Measurements from ENCODE around the gene ACYP2. TPM values are rescaled to one million over a fixed set of nuclear protein-coding genes. Genes with fewer than 3 reads are reported as not detected.
"Not testable (repeated sequence)": the region's sequence is repeated elsewhere in the genome, so short reads cannot be mapped to it uniquely, and the experiment has no call there.

Gene ACYP2
- total RNA-seq, 3 donors from 2014 or later, result 4.3 to 5.1 (median 5.1) TPM

DNA sequence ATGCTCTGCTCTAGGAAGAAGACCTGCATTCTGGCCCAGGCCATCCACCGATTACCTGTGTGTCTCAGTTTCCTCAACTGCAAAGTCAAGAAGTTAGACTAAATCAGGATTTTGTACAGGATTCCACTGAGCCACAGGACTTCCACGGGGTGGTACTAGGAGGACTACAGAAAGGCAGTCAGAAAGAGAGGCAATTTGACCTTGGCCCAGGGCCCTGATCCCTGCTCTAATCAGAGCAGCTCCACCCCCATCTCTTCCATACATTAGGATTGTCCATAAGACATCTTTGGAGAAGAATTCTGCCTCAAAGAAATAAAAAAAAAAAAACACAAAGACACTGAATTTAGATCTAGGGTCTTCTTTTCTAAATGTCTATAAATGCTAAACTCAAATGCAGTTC is 193.4 kb downstream of the ACYP2 start:
- ATAC-seq, result no peak
- peaks cover 3% of the 10 kb centered on the region for H3K27me3 Mint-ChIP-seq (ENCODE audit: low read depth)
- H3K4me3 Mint-ChIP-seq, result no peak overlapping the region

DNA sequence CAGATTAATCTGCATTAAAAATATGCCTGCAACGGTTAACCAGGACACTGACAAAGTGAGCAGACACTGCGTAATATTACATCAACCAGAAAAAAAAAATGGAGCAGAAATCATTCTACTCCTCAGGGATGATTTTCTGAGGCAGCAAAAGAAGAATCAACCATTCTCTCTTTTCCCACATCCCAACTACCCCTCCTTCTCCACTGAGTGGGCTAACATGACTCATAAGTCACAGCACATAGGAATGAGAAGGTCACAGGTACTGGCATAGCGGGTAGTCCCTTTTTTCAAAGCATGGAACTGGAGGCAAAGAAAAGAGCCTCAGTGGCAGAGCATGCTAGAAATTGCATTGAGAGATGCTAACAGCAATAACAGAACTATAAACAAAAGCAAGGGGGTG is 194.9 kb downstream of the ACYP2 start:
- DNase-seq (no peak), ATAC-seq (no peak)
- Mint-ChIP-seq H3K36me3 (ENCODE audit: insufficient read depth) (no peaks in the 10 kb centered on the region), H3K9me3 (no peaks in the 10 kb centered on the region), H3K4me1 (ENCODE audit: low read depth) (no peaks in the 10 kb centered on the region), H3K27me3 (ENCODE audit: low read depth) (peaks cover 3% of the 10 kb centered on the region), H3K4me3 (no peak overlapping the region)

More for the DNA sequence above, 193.4 kb downstream of the ACYP2 start:
- H3K9me3 Mint-ChIP-seq, result no peaks in the 10 kb centered on the region
- H3K36me3 Mint-ChIP-seq (ENCODE audit: insufficient read depth), result no peaks in the 10 kb centered on the region
- DNase-seq, result no peak
- no peaks in the 10 kb centered on the region for H3K4me1 Mint-ChIP-seq (ENCODE audit: low read depth)

DNA sequence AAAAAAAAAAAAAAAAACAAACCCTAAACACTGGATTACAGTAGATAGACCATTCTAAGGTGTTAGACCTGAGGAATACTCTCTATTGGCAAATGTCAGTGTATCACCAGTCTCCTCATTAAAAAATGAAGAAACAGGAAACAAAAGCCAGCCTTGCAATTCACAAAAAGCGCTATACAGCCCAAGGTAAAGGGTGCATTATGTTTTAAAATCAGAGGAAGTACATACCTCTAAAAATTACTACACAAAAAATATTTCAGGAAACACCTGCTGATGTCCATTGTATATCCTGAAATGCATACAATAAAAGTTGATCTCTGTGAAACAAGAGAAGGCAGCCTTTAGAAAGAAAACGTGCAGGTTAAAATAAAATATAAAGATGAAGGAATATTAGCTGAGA is 195.5 kb downstream of the ACYP2 start:
- no peaks in the 10 kb centered on the region for H3K36me3 Mint-ChIP-seq (ENCODE audit: insufficient read depth)
- no peaks in the 10 kb centered on the region for H3K4me1 Mint-ChIP-seq (ENCODE audit: low read depth)
- no peak overlapping the region for H3K4me3 Mint-ChIP-seq
- no peak for ATAC-seq
- H3K9me3 Mint-ChIP-seq, result peaks cover under 1% of the 10 kb centered on the region
- H3K27me3 Mint-ChIP-seq (ENCODE audit: low read depth), result peaks cover 3% of the 10 kb centered on the region
- no peak for DNase-seq

DNA sequence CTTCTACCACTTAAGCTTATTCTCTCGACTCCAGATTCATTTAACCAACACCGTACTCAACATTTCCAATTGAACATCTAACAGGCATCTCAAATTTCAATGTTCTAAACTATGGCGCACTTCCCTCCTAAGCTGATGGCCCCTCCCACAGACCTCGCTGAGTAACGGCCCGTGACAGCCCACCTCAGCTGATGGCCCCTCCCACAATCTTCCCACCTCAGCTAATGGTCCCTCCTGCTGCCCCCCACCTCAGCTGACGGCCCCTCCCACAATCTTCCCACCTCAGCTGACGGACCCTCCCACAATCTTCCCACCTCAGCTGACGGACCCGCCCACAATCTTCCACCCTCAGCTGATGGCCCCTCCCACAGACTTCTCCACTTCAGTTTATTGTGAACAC is 197.7 kb downstream of the ACYP2 start:
- Mint-ChIP-seq H3K27me3 (ENCODE audit: low read depth) (peaks cover 3% of the 10 kb centered on the region), H3K36me3 (ENCODE audit: insufficient read depth) (no peaks in the 10 kb centered on the region), H3K9me3 (peaks cover 6% of the 10 kb centered on the region), H3K4me1 (ENCODE audit: low read depth) (no peaks in the 10 kb centered on the region), H3K4me3 (no peak overlapping the region)
- DNase-seq (no peak), ATAC-seq (no peak)

DNA sequence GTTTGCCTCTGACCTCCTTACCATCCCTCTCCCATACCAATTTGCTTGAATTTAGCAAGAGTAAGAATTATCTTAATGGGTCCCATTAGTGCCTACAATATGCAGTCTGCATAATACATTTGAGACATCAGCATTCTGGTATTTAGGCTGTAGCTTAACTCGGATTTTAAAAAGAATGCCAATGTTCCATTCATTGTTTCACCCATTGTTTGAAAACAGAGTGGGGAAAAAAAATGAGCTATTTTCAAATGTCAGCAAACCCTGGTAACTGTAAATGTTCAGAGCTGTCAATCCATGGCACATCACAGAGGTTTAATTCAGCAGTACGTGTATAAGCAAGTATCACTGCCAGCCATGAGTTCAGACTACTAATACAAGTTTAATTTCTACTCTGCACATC is 202.6 kb downstream of the ACYP2 start:
- peaks cover 6% of the 10 kb centered on the region for H3K9me3 Mint-ChIP-seq
- H3K36me3 Mint-ChIP-seq (ENCODE audit: insufficient read depth), result no peaks in the 10 kb centered on the region
- DNase-seq, result no peak
- H3K27me3 Mint-ChIP-seq (ENCODE audit: low read depth), result peaks cover 4% of the 10 kb centered on the region
- H3K4me3 Mint-ChIP-seq, result no peak overlapping the region
- no peak for ATAC-seq
- no peaks in the 10 kb centered on the region for H3K4me1 Mint-ChIP-seq (ENCODE audit: low read depth)

DNA sequence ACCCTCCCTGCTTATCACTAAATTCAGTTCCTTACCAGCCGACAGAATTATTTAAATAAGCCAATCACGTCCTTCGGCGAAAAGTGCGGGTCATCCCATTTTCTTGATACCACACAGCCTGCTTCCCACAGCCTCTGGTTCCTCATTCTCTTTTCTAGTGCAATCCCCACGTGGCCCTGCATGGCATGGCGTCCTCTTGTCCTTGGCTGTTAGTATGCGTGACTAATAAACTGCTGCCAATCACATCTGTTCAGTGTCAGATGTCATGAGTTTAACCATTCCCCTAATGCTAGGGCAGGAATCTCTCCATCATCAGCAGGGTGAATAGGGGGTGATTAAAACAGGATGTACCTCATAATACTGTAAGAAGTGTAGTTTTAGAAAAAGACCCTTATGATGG is 203.4 kb downstream of the ACYP2 start:
- Mint-ChIP-seq H3K27me3 (ENCODE audit: low read depth) (peaks cover 4% of the 10 kb centered on the region), H3K36me3 (ENCODE audit: insufficient read depth) (no peaks in the 10 kb centered on the region), H3K4me1 (ENCODE audit: low read depth) (no peaks in the 10 kb centered on the region), H3K4me3 (no peak overlapping the region), H3K9me3 (peaks cover 6% of the 10 kb centered on the region)
- DNase-seq (no peak), ATAC-seq (no peak)

DNA sequence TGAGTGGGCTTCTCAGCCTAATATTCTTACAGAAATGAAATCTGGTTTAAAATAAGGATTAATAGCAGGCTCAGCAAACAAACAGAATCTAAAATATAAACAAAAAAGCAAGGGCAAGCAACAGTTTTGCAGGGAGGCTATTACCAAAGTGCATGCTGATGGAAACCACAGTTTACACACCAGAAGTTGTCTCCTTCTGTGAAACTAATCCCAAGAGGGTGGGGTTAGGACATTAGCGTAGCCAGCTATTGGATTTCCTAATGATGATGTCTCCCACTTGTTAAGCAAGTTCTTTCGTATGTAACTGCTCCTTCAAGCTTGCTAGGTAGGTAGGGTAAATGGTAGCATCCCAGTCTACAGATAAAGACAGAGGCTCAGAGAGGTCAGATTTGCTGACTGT is 205.6 kb downstream of the ACYP2 start:
- no peaks in the 10 kb centered on the region for H3K36me3 Mint-ChIP-seq (ENCODE audit: insufficient read depth)
- ATAC-seq, result no peak

DNA sequence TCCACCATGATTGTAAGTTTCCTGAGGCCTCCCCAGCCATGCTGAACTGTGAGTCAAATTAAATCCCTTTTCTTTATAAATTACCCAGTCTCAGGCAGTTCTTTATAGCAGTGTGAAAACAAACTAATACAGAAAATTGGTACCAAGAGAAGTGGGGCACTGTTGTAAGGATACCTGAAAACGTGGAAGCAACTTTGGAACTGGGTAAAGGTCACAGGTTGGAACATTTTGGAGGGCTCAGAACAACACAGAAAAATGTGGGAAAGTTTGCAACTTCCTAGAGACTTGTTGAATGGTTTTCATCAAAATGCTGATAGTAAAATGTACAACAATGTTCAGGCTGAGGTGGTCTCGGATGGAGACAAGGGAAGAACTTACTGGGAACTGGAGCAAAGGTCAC is 209.1 kb downstream of the ACYP2 start:
- not testable (repeated sequence) for H3K36me3 Mint-ChIP-seq (ENCODE audit: insufficient read depth); DNase-seq; H3K27me3 Mint-ChIP-seq (ENCODE audit: low read depth); H3K4me1 Mint-ChIP-seq (ENCODE audit: low read depth); H3K4me3 Mint-ChIP-seq; H3K9me3 Mint-ChIP-seq; ATAC-seq

More for the DNA sequence above, 205.6 kb downstream of the ACYP2 start:
- Mint-ChIP-seq H3K4me3 (no peak overlapping the region), H3K4me1 (ENCODE audit: low read depth) (no peaks in the 10 kb centered on the region), H3K27me3 (ENCODE audit: low read depth) (peaks cover 4% of the 10 kb centered on the region), H3K9me3 (peaks cover 11% of the 10 kb centered on the region)
- no peak for DNase-seq

DNA sequence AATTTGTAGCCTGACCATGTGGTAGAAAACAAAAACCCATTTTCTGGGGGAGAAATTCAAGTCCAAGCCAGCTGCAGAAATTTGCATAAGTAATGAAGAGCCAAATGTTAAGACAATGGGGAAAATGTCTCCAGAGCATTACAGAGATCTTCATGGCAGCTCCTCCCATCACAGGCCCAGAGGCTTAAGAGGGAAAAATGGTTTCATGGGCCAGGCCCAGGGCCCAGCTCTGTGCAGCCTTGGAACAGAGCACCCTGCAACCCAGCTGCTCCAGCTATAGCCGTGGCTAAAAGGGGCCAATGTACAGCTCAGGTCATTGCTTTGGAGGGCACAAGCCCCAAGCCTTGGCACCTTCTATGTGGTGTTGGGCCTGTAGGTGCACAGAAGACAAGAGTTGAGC is 209.7 kb downstream of the ACYP2 start:
- H3K4me1 Mint-ChIP-seq (ENCODE audit: low read depth), result peaks cover 4% of the 10 kb centered on the region
- H3K9me3 Mint-ChIP-seq, result peaks cover 8% of the 10 kb centered on the region
- ATAC-seq (no peak), DNase-seq (no peak)
- H3K4me3 Mint-ChIP-seq, result no peak overlapping the region
- H3K36me3 Mint-ChIP-seq (ENCODE audit: insufficient read depth), result no peaks in the 10 kb centered on the region
- H3K27me3 Mint-ChIP-seq (ENCODE audit: low read depth), result peaks cover 5% of the 10 kb centered on the region

DNA sequence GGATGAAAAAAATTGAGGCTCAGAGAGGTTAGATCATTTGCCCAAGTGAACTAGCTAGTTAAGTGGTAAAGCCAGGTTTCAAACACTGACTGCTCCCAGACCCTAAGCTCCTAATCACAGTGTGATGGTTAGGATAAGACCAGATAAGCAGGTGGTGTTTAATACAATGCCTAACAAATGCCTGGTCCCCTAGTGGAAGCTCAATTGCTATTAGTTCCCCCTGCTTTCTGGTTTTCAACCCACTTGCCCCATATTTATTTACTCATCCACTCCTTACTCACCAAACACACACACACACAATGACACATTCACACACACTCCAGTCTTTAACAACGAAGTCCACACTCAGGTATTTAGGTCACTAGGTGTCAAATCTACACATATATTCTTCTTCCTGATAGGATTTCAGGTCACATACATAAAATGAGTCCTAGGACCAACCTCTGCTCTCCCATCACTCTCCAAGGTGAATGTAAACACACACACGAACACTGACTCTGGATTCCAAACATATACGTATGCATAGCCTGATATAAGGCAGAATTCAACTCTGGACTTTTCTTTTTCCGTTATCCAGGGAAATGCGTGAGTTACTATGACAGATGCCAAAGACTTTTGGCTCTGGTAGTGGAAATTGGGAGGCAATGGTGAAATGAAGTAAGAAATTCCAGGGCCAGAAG is 214.2 kb downstream of the ACYP2 start:
- no peaks in the 10 kb centered on the region for H3K36me3 Mint-ChIP-seq (ENCODE audit: insufficient read depth)
- DNase-seq, result no peak
- peak overlapping the region; percentile 77 for H3K4me3 Mint-ChIP-seq
- no peak for ATAC-seq
- peaks cover 17% of the 10 kb centered on the region for H3K4me1 Mint-ChIP-seq (ENCODE audit: low read depth)
- peaks cover 4% of the 10 kb centered on the region for H3K9me3 Mint-ChIP-seq
- peaks cover 17% of the 10 kb centered on the region for H3K27me3 Mint-ChIP-seq (ENCODE audit: low read depth)

DNA sequence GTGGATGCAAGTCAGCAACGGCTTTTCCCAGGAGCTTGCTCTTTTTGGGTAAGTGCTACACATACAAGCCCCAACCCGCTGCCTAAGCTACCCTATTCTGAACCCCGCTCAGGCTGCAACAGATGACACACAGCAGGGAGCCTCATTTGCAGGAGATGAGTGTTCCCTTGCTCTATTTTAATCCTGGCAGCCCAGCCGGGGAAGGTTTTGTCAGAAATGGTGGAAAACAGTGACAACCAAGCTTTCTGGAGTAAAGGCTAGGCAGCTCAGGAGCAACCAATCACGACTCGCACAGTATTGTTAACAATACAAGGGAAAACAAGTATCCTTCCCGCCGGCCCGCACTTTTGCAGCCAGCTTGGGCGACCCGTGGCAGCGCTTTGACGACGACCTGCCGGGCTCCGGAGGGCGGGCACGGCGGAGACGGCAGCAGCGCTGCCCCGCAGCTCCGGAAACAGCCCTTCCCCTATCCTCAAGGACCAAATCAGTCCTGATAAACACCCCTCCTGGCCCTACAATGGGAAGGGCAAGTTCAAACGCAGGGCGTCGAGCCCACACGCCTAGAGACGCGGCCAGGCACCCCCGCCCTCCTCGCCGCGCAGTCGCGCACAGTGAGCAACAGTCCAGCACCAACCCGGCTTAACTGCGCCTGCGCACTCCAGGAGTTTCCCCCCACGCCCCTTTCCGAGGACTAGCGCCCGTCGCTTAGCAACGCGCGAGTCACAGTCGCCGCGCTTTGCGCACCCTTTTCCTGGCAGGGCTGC is 214.9 kb downstream of the ACYP2 start:
- H3K9me3 Mint-ChIP-seq, result no peaks in the 10 kb centered on the region
- H3K36me3 Mint-ChIP-seq (ENCODE audit: insufficient read depth), result no peaks in the 10 kb centered on the region
- ATAC-seq (peak; percentile 99), DNase-seq (peak; percentile 86)
- H3K4me1 Mint-ChIP-seq (ENCODE audit: low read depth), result peaks cover 17% of the 10 kb centered on the region
- peak overlapping the region; percentile 77 for H3K4me3 Mint-ChIP-seq
- H3K27me3 Mint-ChIP-seq (ENCODE audit: low read depth), result peaks cover 17% of the 10 kb centered on the region

DNA sequence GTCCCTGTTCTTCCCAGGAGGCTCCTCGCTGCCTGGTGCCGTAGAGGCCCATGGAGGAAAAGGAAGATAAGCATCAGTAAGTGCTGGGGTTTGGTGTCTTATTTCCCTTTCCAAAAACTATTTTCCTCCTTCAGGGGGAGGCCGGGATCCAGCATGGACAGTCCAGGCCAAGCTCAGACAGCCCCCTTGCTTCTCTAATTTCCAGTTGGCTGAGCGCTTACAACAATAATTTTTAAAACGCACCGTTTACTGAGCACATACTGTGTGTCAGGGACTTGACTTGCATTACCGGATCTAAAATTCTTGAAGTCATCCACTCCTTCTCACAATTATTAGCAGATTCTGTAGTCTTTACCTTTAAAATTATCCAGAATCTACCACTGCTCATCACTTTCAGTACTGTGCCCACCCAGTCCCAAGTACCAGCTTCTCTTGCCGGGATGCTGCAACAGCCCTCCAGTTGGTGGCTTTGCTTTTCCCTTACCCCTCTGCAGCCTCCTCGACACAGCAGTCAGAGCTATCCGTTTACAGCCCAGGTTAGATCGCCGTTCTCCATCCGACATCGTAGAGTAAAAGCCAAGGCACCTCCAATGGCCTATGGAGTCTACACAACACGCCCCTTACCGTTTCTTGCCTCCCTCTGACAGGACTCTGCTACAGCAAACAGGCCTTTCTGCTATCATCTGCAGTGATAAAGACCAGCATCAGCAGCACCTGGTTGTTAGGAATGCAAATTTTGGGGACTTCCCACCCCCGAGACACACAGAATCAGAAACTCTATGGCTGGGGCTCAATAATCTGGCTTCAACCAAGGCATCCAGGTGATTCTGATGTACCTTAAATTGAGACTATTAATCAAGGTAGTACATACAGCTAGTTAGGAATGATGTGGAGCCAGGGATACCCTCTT is 215.8 kb downstream of the ACYP2 start:
- peak overlapping the region; percentile 77 for H3K4me3 Mint-ChIP-seq

DNA sequence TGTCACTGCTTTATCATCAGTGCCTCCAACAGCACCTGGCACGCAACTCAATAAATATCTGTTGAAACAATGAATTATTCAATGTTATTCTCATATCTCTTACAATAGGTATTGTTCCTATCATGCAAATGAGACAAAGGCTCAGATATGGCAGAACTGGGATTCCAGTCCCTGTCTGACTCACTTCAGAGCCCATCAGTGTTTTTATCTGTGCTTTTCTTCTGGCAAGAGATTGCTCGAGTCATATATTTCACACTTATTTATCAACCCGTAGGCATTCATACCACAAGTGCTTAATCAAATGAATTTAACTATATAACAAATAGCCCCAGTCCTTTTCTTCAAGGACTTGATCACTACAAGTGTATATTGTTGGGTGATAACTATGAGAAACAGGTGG is 217.0 kb downstream of the ACYP2 start:
- Mint-ChIP-seq H3K4me3 (no peak overlapping the region), H3K4me1 (ENCODE audit: low read depth) (peaks cover 17% of the 10 kb centered on the region)

More for the DNA sequence above, 215.8 kb downstream of the ACYP2 start:
- DNase-seq (no peak), ATAC-seq (peak in 1 of 2 donors; percentile 9)
- Mint-ChIP-seq H3K36me3 (ENCODE audit: insufficient read depth) (no peaks in the 10 kb centered on the region), H3K27me3 (ENCODE audit: low read depth) (peaks cover 17% of the 10 kb centered on the region), H3K4me1 (ENCODE audit: low read depth) (peaks cover 17% of the 10 kb centered on the region), H3K9me3 (no peaks in the 10 kb centered on the region)

More for the DNA sequence above, 217.0 kb downstream of the ACYP2 start:
- Mint-ChIP-seq H3K27me3 (ENCODE audit: low read depth) (peaks cover 17% of the 10 kb centered on the region), H3K9me3 (no peaks in the 10 kb centered on the region), H3K36me3 (ENCODE audit: insufficient read depth) (no peaks in the 10 kb centered on the region)
- ATAC-seq, result no peak
- no peak for DNase-seq

Measured in activated T-cell treated with anti-CD3 and anti-CD28 coated beads, Interleukin-2, amount 50 U/mL, for 4 hours (primary cell).